GM18526 (cell line): ENCODE data around the gene CLEC7A.

Experiments
- POLR2A ChIP-seq: IDR thresholded peaks from 3 replicates; pipeline ENCODE4 v1.6.1; 2011; ENCODE audit not compliant: insufficient read length; ENCODE audit errors: extremely low read depth

CLEC7A gene

GRCh38 chr12:10153271-10154144 is 23.5 kb upstream of the CLEC7A start:
- no peak for TF ChIP-seq POLR2A

- TF ChIP-seq POLR2A = no peak
These were observed 21.6 kb upstream of the CLEC7A start for GRCh38 chr12:10151621-10152020.

- no peak for TF ChIP-seq POLR2A
These were observed 17.9 kb upstream of the CLEC7A start for GRCh38 chr12:10147714-10148403.

GRCh38 chr12:10142976-10143589 is 13.1 kb upstream of the CLEC7A start:
- TF ChIP-seq POLR2A = no peak

GRCh38 chr12:10140001-10140400 is 10.0 kb upstream of the CLEC7A start:
- no peak for TF ChIP-seq POLR2A

GRCh38 chr12:10136637-10137205 is 6.7 kb upstream of the CLEC7A start:
- no peak for TF ChIP-seq POLR2A

- no peak for TF ChIP-seq POLR2A
These were observed 5.1 kb upstream of the CLEC7A start for GRCh38 chr12:10135126-10135525.

GRCh38 chr12:10132850-10133370 is 2.9 kb upstream of the CLEC7A start:
- TF ChIP-seq POLR2A = no peak

- TF ChIP-seq POLR2A = no peak
These were observed 1.2 kb upstream of the CLEC7A start for GRCh38 chr12:10131111-10131690.

GRCh38 chr12:10128687-10129086 is 1.3 kb downstream of the CLEC7A start:
- no peak for TF ChIP-seq POLR2A

GRCh38 chr12:10126413-10126812 is 3.6 kb downstream of the CLEC7A start:
- TF ChIP-seq POLR2A = no peak

- TF ChIP-seq POLR2A = no peak
These were observed 7.3 kb downstream of the CLEC7A start for GRCh38 chr12:10122689-10123088.

GRCh38 chr12:10121278-10121677 is 8.7 kb downstream of the CLEC7A start:
- TF ChIP-seq POLR2A = no peak

- TF ChIP-seq POLR2A = no peak
These were observed 10.9 kb downstream of the CLEC7A start for GRCh38 chr12:10119066-10119465.

GRCh38 chr12:10115890-10116289 is 14.1 kb downstream of the CLEC7A start:
- no peak for TF ChIP-seq POLR2A
